Measurements from ENCODE around the gene GPC5.

GRCh38 chr13:91400063-91400399 lies 1.6 kb downstream of the GPC5 start:
- TF ChIP-seq POLR2AphosphoS5 (IDR thresholded peaks at IDR 0.05): no peak
- no peak for TF ChIP-seq CTCF (IDR thresholded peaks at IDR 0.05 in 8 of 11, conservative IDR thresholded peaks at IDR 0.05 in 3 of 11)

Data from spleen (tissue), 7 donors.